GM11168 (cell line): Measurements from ENCODE around the gene ZNRF4.

Experiments
- in situ Hi-C: fragments of 300-500 bp; cut with MboI; formaldehyde crosslinking; loops from one replicate; pipeline ENCODE4 v1.12.0; 2022; ENCODE audit warnings: low sequenced_read_pairs; ENCODE audit not compliant: unreplicated experiment

Gene ZNRF4

GRCh38 chr19:5440299-5440698, 14.9 kb upstream of the ZNRF4 start:
- in situ Hi-C loops = no loop called here

- in situ Hi-C loops = no loop called here
Observed at GRCh38 chr19:5443723-5444122, 11.5 kb upstream of the ZNRF4 start.

- in situ Hi-C loops = no loop called here
Observed at GRCh38 chr19:5444431-5444830, 10.8 kb upstream of the ZNRF4 start.

GRCh38 chr19:5445071-5445470, 10.1 kb upstream of the ZNRF4 start:
- in situ Hi-C loops = no loop called here

- in situ Hi-C loops = no loop called here
Observed at GRCh38 chr19:5445561-5446055, 9.6 kb upstream of the ZNRF4 start.

GRCh38 chr19:5447700-5448311, 7.4 kb upstream of the ZNRF4 start:
- in situ Hi-C loops = no loop called here

- in situ Hi-C loops = no loop called here
Observed at GRCh38 chr19:5448374-5448773, 6.8 kb upstream of the ZNRF4 start.

- in situ Hi-C loops = no loop called here
Observed at GRCh38 chr19:5450482-5451126, 4.6 kb upstream of the ZNRF4 start.

GRCh38 chr19:5451494-5451893, 3.7 kb upstream of the ZNRF4 start:
- in situ Hi-C loops = no loop called here

- in situ Hi-C loops = no loop called here
Observed at GRCh38 chr19:5452594-5453565, 2.3 kb upstream of the ZNRF4 start.

GRCh38 chr19:5454743-5455142, 474 bp upstream of the ZNRF4 start:
- in situ Hi-C loops = no loop called here

- in situ Hi-C loops = no loop called here
Observed at GRCh38 chr19:5456130-5456840, 1.1 kb downstream of the ZNRF4 start.

GRCh38 chr19:5456841-5457200, 1.6 kb downstream of the ZNRF4 start:
- in situ Hi-C loops = no loop called here

- in situ Hi-C loops = no loop called here
Observed at GRCh38 chr19:5457709-5458108, 2.5 kb downstream of the ZNRF4 start.

GRCh38 chr19:5458420-5458819, 3.2 kb downstream of the ZNRF4 start:
- in situ Hi-C loops = no loop called here

GRCh38 chr19:5459360-5459759, 4.1 kb downstream of the ZNRF4 start:
- in situ Hi-C loops = no loop called here

- in situ Hi-C loops = no loop called here
Observed at GRCh38 chr19:5460748-5461147, 5.5 kb downstream of the ZNRF4 start.

GRCh38 chr19:5463959-5464358, 8.7 kb downstream of the ZNRF4 start:
- in situ Hi-C loops = no loop called here

- in situ Hi-C loops = no loop called here
Observed at GRCh38 chr19:5466072-5466471, 10.9 kb downstream of the ZNRF4 start.

- in situ Hi-C loops = no loop called here
Observed at GRCh38 chr19:5466814-5467291, 11.6 kb downstream of the ZNRF4 start.
